Small intestine (tissue), 7 donors: ENCODE results near the gene DNASE1L3. TPM values are rescaled to one million over a fixed set of nuclear protein-coding genes. Genes with fewer than 3 reads are reported as not detected.
"Not testable (repeated sequence)": the region's sequence is repeated elsewhere in the genome, so short reads cannot be mapped to it uniquely, and the experiment has no call there.

Experiments
- DNase-seq, 2 donors: peaks; one replicate each; pipeline versions ENCODE4 v3.0.0 to v3.0.0-alpha.2; 2013
- FAIRE-seq: peaks from 2 replicates; lab custom pipeline; 2012; peaks lifted over from hg19 to GRCh38; lab: Jason Lieb, UNC
- H3K27ac ChIP-seq, 3 donors: one replicate each; pipeline ENCODE4 v1.5.1; 2013; ENCODE audit warnings: low read length in 2 of 3, mild to moderate bottlenecking in 2 of 3, control low read depth in 1 of 3, inconsistent platforms in 1 of 3, low read depth in 1 of 3, moderate library complexity in 1 of 3
- H3K27me3 ChIP-seq, 3 donors: one replicate each; pipeline ENCODE4 v1.6.1; 2013; ENCODE audit warnings: low read length in 3 of 3, inconsistent platforms in 1 of 3; ENCODE audit not compliant: control insufficient read depth in 3 of 3, insufficient read depth in 3 of 3
- H3K36me3 ChIP-seq, 3 donors: one replicate each; pipeline ENCODE4 v1.6.1; 2013; ENCODE audit warnings: low read length in 3 of 3, inconsistent platforms in 1 of 3, low read depth in 1 of 3, mild to moderate bottlenecking in 1 of 3, moderate library complexity in 1 of 3; ENCODE audit not compliant: control insufficient read depth in 3 of 3, insufficient read depth in 2 of 3
- H3K4me1 ChIP-seq, 3 donors: one replicate each; pipeline ENCODE4 v1.6.1; 2013; ENCODE audit warnings: low read length in 2 of 3, inconsistent platforms in 1 of 3, low read depth in 1 of 3, mild to moderate bottlenecking in 1 of 3, moderate library complexity in 1 of 3; ENCODE audit not compliant: control insufficient read depth in 3 of 3, insufficient read depth in 2 of 3
- H3K4me3 ChIP-seq, 3 donors: one replicate each; pipeline ENCODE4 v1.5.1; 2013; ENCODE audit warnings: low read length in 3 of 3, control low read depth in 1 of 3, inconsistent platforms in 1 of 3, low read depth in 1 of 3, mild to moderate bottlenecking in 1 of 3, moderate library complexity in 1 of 3
- H3K9me3 ChIP-seq, 2 donors: one replicate each; pipeline ENCODE4 v1.6.1; 2013; ENCODE audit warnings: low read depth in 1 of 2, low read length in 1 of 2; ENCODE audit not compliant: control insufficient read depth in 2 of 2, insufficient read depth in 1 of 2
- WGBS, 3 donors: extraction: QIAGEN DNeasy Blood & Tissue Kit; methylation state at CpG; one replicate each; pipeline ENCODE4 v1.1.7; 2013; 5-methylcytosine and 5-hydroxymethylcytosine counted together
- polyA plus RNA-seq, 4 donors: library from polyadenylated mRNA; stranded (reverse) in 3 of 4; unstranded in 1 of 4; fragments of 200-250 nt in 3 of 4; fragments of 120-200 nt in 1 of 4; gene quantifications; one replicate each; pipeline versions ENCODE4 v1.2.1 to v1.2.3, GENCODE V29; 2013
- donor health status: healthy with polysubstance abuse.
- donor health status: control.
- donor health status: control.
- donor health status: Bipolar disorder and iron deficiency.
- donor health status: healthy.

DNASE1L3 gene
- polyA plus RNA-seq, 4 donors = 2.9 to 56.0 (median 10.6) TPM

GRCh38 chr3:58230876-58231552 is 20.2 kb upstream of the DNASE1L3 start:
- Histone ChIP-seq H3K9me3 (no peaks in the 10 kb centered on the region), H3K36me3 (no peaks in the 10 kb centered on the region), H3K27ac (no peak overlapping the region), H3K4me3 (no peak overlapping the region), H3K27me3 (no peaks in the 10 kb centered on the region), H3K4me1 (peaks cover 0 to 4% (median 0%) of the 10 kb centered on the region in 3 donors)
- 0 to 23% (median 5%) methylated on average over 1 of the region's 1 CpG for WGBS, 3 donors
- FAIRE-seq (no peak), DNase-seq (no peak)

- not testable (repeated sequence) for H3K27ac ChIP-seq, FAIRE-seq, DNase-seq, H3K27me3 ChIP-seq, H3K9me3 ChIP-seq, H3K36me3 ChIP-seq, H3K4me3 ChIP-seq, H3K4me1 ChIP-seq
- 92 to 93% (median 92%) methylated on average over 3 of the region's 3 CpGs for WGBS, 3 donors
Measured at GRCh38 chr3:58227933-58228332, 17.2 kb upstream of the DNASE1L3 start.

- Histone ChIP-seq H3K27ac (no peak overlapping the region), H3K27me3 (no peaks in the 10 kb centered on the region), H3K9me3 (no peaks in the 10 kb centered on the region), H3K36me3 (no peaks in the 10 kb centered on the region), H3K4me1 (no peaks in the 10 kb centered on the region), H3K4me3 (no peak overlapping the region)
- DNase-seq (no peak), FAIRE-seq (no peak)
- WGBS, 3 donors = 88 to 94% (median 90%) methylated on average over 4 of the region's 4 CpGs
Measured at GRCh38 chr3:58223855-58224254, 13.1 kb upstream of the DNASE1L3 start.

- H3K27me3 ChIP-seq = no peaks in the 10 kb centered on the region
- H3K4me1 ChIP-seq = peaks cover 0 to 1% (median 0%) of the 10 kb centered on the region in 3 donors
- DNase-seq (peak in 1 of 2 donors; percentile 16), FAIRE-seq (no peak)
- WGBS, 3 donors = 46 to 60% (median 57%) methylated on average over 8 of the region's 8 CpGs
- no peaks in the 10 kb centered on the region for H3K36me3 ChIP-seq
- H3K9me3 ChIP-seq = no peaks in the 10 kb centered on the region
- no peak overlapping the region for H3K27ac ChIP-seq
- H3K4me3 ChIP-seq = no peak overlapping the region
Measured at GRCh38 chr3:58222161-58222724, 11.5 kb upstream of the DNASE1L3 start.

- FAIRE-seq = no peak
Measured at GRCh38 chr3:58218904-58219303, 8.1 kb upstream of the DNASE1L3 start.

GRCh38 chr3:58217209-58217811 is 6.5 kb upstream of the DNASE1L3 start:
- FAIRE-seq = no peak
- Histone ChIP-seq H3K27ac (peak overlapping the region in 1 of 3 donors; percentile 47), H3K4me3 (no peak overlapping the region), H3K36me3 (no peaks in the 10 kb centered on the region), H3K27me3 (no peaks in the 10 kb centered on the region), H3K9me3 (no peaks in the 10 kb centered on the region), H3K4me1 (peaks cover 0 to 7% (median 2%) of the 10 kb centered on the region in 3 donors)
- DNase-seq = peak; percentile 82 to 85
- 17 to 26% (median 22%) methylated on average over 15 of the region's 15 CpGs for WGBS, 3 donors

More at GRCh38 chr3:58218904-58219303, 8.1 kb upstream of the DNASE1L3 start:
- Histone ChIP-seq H3K27me3 (no peaks in the 10 kb centered on the region), H3K27ac (no peak overlapping the region), H3K4me3 (no peak overlapping the region), H3K9me3 (no peaks in the 10 kb centered on the region), H3K36me3 (no peaks in the 10 kb centered on the region), H3K4me1 (peaks cover 0 to 7% (median 2%) of the 10 kb centered on the region in 3 donors)
- 83 to 92% (median 86%) methylated on average over 1 of the region's 1 CpG for WGBS, 3 donors
- no peak for DNase-seq

GRCh38 chr3:58216496-58217195 is 5.9 kb upstream of the DNASE1L3 start:
- Histone ChIP-seq H3K27me3 (no peaks in the 10 kb centered on the region), H3K4me1 (peaks cover 0 to 7% (median 2%) of the 10 kb centered on the region in 3 donors), H3K27ac (no peak overlapping the region), H3K36me3 (no peaks in the 10 kb centered on the region), H3K4me3 (no peak overlapping the region), H3K9me3 (no peaks in the 10 kb centered on the region)
- no peak for DNase-seq
- WGBS, 3 donors = 69 to 86% (median 74%) methylated on average over 10 of the region's 10 CpGs
- no peak for FAIRE-seq

- WGBS, 3 donors = 67 to 79% (median 78%) methylated on average over 10 of the region's 10 CpGs
- peaks cover 0 to 7% (median 2%) of the 10 kb centered on the region in 3 donors for H3K4me1 ChIP-seq
- no peaks in the 10 kb centered on the region for H3K9me3 ChIP-seq
- no peaks in the 10 kb centered on the region for H3K27me3 ChIP-seq
- no peaks in the 10 kb centered on the region for H3K36me3 ChIP-seq
- FAIRE-seq (no peak), DNase-seq (no peak)
- H3K27ac ChIP-seq = no peak overlapping the region
- no peak overlapping the region for H3K4me3 ChIP-seq
Measured at GRCh38 chr3:58215317-58216025, 4.7 kb upstream of the DNASE1L3 start.
